HepG2 (cell line): Measurements from ENCODE around the gene MEMO1. TPM values are rescaled to one million over a fixed set of nuclear protein-coding genes. Genes with fewer than 3 reads are reported as not detected.

ENCODE experiments used
- CBX5 ChIP-seq: sonication (generic); formaldehyde crosslinking; IDR thresholded peaks from 2 replicates; pipeline ENCODE4 v1.4.0; 2020; ENCODE audit warnings: missing genetic modification reagents, borderline replicate concordance
- CERS6 ChIP-seq: sonication (generic); formaldehyde crosslinking; IDR thresholded peaks from 2 replicates; pipeline ENCODE4 v1.5.0; 2020; ENCODE audit warnings: missing genetic modification reagents
- FOXC1 ChIP-seq: sonication (generic); formaldehyde crosslinking; IDR thresholded peaks from 2 replicates; pipeline ENCODE4 v1.8.0; 2022; ENCODE audit warnings: mild to moderate bottlenecking, missing genetic modification reagents, borderline replicate concordance
- HDAC1 ChIP-seq: sonication (generic); formaldehyde crosslinking; IDR thresholded peaks from 2 replicates; pipeline ENCODE4 v1.5.1; 2020; ENCODE audit warnings: mild to moderate bottlenecking, missing genetic modification reagents
- HNRNPH1 ChIP-seq: fragments of 200-400 bp; formaldehyde crosslinking; optimal IDR thresholded peaks from 2 replicates; pipeline ENCODE3; 2017; ENCODE audit warnings: mild to moderate bottlenecking, low read depth, low read length
- HNRNPLL ChIP-seq: fragments of 200-400 bp; formaldehyde crosslinking; IDR thresholded peaks from 2 replicates; pipeline ENCODE4 v1.6.1; 2017; ENCODE audit warnings: mild to moderate bottlenecking, low read depth, low read length; ENCODE audit not compliant: poor library complexity, severe bottlenecking
- KIAA2018 ChIP-seq: sonication (generic); formaldehyde crosslinking; IDR thresholded peaks from 2 replicates; pipeline ENCODE4 v1.5.0; 2020; ENCODE audit warnings: mild to moderate bottlenecking, missing genetic modification reagents, borderline replicate concordance
- MAZ ChIP-seq, 2 experiments: sonication (generic) in 1 of 2; formaldehyde crosslinking in 1 of 2; IDR thresholded peaks; 2 replicates each; pipeline versions ENCODE4 v1.5.0 to v1.6.1; 2012 to 2020; ENCODE audit warnings: low read depth in 2 of 2, mild to moderate bottlenecking in 2 of 2, borderline replicate concordance in 1 of 2, improper control_type of control experiment in 1 of 2, low read length in 1 of 2, missing genetic modification reagents in 1 of 2, moderate library complexity in 1 of 2
- NFE2L2 ChIP-seq: fragments of 150-350 bp; IDR thresholded peaks from 2 replicates; pipeline ENCODE4 v1.6.1; 2014; ENCODE audit warnings: low read length
- RELA ChIP-seq: sonication (generic); formaldehyde crosslinking; IDR thresholded peaks from 2 replicates; pipeline ENCODE4 v1.4.0; 2020; ENCODE audit warnings: missing genetic modification reagents
- SCMH1 ChIP-seq: sonication (generic); formaldehyde crosslinking; IDR thresholded peaks from 2 replicates; pipeline ENCODE4 v1.9.0; 2021; ENCODE audit warnings: missing genetic modification reagents, mild to moderate bottlenecking, borderline replicate concordance
- SMAD3 ChIP-seq: sonication (generic); formaldehyde crosslinking; IDR thresholded peaks from 2 replicates; pipeline ENCODE4 v1.4.0; 2020; ENCODE audit warnings: missing genetic modification reagents
- SRSF1 ChIP-seq: fragments of 200-400 bp; formaldehyde crosslinking; optimal IDR thresholded peaks from 2 replicates; pipeline ENCODE3; 2017; ENCODE audit warnings: mild to moderate bottlenecking, low read depth, low read length, moderate library complexity
- ZNF513 ChIP-seq: sonication (generic); formaldehyde crosslinking; conservative IDR thresholded peaks from 2 replicates; pipeline ENCODE4 v1.5.0; 2020; ENCODE audit warnings: missing genetic modification reagents
- ZNF674 ChIP-seq: sonication (generic); formaldehyde crosslinking; IDR thresholded peaks from 2 replicates; pipeline ENCODE4 v1.5.0; 2020; ENCODE audit warnings: low read depth, mild to moderate bottlenecking, missing genetic modification reagents
- ZNF780A ChIP-seq: sonication (generic); formaldehyde crosslinking; IDR thresholded peaks from 2 replicates; pipeline ENCODE4 v1.8.0; 2022; ENCODE audit warnings: mild to moderate bottlenecking, missing genetic modification reagents, moderate library complexity
- ZNF816 ChIP-seq: sonication (generic); formaldehyde crosslinking; IDR thresholded peaks from 2 replicates; pipeline ENCODE4 v1.8.0; 2022; ENCODE audit warnings: missing genetic modification reagents, mild to moderate bottlenecking, borderline replicate concordance
- ZSCAN25 ChIP-seq: sonication (generic); formaldehyde crosslinking; IDR thresholded peaks from 2 replicates; pipeline ENCODE4 v1.8.0; 2022; ENCODE audit warnings: mild to moderate bottlenecking, missing genetic modification reagents
- polyA plus RNA-seq, 8 experiments: library from polyadenylated mRNA; depleted of rRNA in 3 of 8; stranded (reverse) in 7 of 8; unstranded in 1 of 8; fragments of >200 nt; fragmentation: Illumina TruSeq in 4 of 8; extraction: Trizol in 4 of 8; gene quantifications; 2 replicates each; pipeline versions ENCODE4 v1.2.1 to v1.2.3, GENCODE V29; 2011 to 2016; ENCODE audit warnings: low read depth in 4 of 8, missing spikeins in 1 of 8, mixed read lengths in 1 of 8; ENCODE audit not compliant: insufficient read depth in 1 of 8
- total RNA-seq, 5 experiments: library from RNA; depleted of rRNA; stranded (reverse); fragments of >200 nt; fragmentation: Illumina TruSeq; extraction: Trizol; gene quantifications; 2 replicates each; pipeline ENCODE4 v1.2.3, GENCODE V29; 2016; ENCODE audit warnings: low read depth in 1 of 5

MEMO1 gene
- total and polyA plus RNA-seq, 2 of the 13 experiments (the other 11 are each of a cell fraction or from before 2014, with no cell fraction given): 69.8 to 81.6 TPM

GRCh38 chr2:32010670-32011484 lies at the start of gene MEMO1 (continued):
- TF ChIP-seq KIAA2018: no peak
- TF ChIP-seq SRSF1: peak; percentile 97
- TF ChIP-seq FOXC1 (CRISPR knock-in tag): peak; percentile 99
- peak; percentile 94 for TF ChIP-seq SMAD3
- peak; percentile 99 for TF ChIP-seq MAZ (IDR thresholded peaks at IDR 0.05; ENCODE audit: borderline replicate concordance, low read depth, low read length)
- TF ChIP-seq MAZ (CRISPR knock-in tag; IDR thresholded peaks at IDR 0.05; ENCODE audit: low read depth): peak; percentile 99
- TF ChIP-seq HNRNPLL: peak; percentile 83
- TF ChIP-seq SCMH1 (CRISPR knock-in tag): no peak
- TF ChIP-seq ZNF513 (CRISPR knock-in tag): 0 out of 2 replicates have a peak, but pooled peaks have one; percentile 68
- TF ChIP-seq NFE2L2: no peak
- peak; percentile 45 for TF ChIP-seq HNRNPH1
- peak; percentile 84; the same call in 1 of the 2 replicates for TF ChIP-seq ZNF816 (CRISPR knock-in tag)
- peak; percentile 69 for TF ChIP-seq ZSCAN25
- TF ChIP-seq RELA (CRISPR knock-in tag): peak; percentile 78; the same call in 1 of the 2 replicates
- TF ChIP-seq CERS6: no peak
- TF ChIP-seq CBX5 (CRISPR knock-in tag): peak; percentile 99
- TF ChIP-seq HDAC1: peak; percentile 89
- peak; percentile 90 for TF ChIP-seq ZNF674 (CRISPR knock-in tag)
- peak; percentile 69; the same call in 1 of the 2 replicates for TF ChIP-seq ZNF780A (CRISPR knock-in tag)
